CD4-positive, alpha-beta T cell treated with Interleukin-17A for 1 hour (primary cell): Measurements from ENCODE around the gene EIF3J.
A peak's percentile ranks its signal among the peaks of the same experiment; 100 is the strongest.
"Not testable (repeated sequence)": the region's sequence is repeated elsewhere in the genome, so short reads cannot be mapped to it uniquely, and the experiment has no call there.

Source experiments
- DNase-seq: peaks from one replicate; pipeline ENCODE4 v3.0.0-alpha.2; 2020

The EIF3J gene, protein sequence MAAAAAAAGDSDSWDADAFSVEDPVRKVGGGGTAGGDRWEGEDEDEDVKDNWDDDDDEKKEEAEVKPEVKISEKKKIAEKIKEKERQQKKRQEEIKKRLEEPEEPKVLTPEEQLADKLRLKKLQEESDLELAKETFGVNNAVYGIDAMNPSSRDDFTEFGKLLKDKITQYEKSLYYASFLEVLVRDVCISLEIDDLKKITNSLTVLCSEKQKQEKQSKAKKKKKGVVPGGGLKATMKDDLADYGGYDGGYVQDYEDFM

DNA sequence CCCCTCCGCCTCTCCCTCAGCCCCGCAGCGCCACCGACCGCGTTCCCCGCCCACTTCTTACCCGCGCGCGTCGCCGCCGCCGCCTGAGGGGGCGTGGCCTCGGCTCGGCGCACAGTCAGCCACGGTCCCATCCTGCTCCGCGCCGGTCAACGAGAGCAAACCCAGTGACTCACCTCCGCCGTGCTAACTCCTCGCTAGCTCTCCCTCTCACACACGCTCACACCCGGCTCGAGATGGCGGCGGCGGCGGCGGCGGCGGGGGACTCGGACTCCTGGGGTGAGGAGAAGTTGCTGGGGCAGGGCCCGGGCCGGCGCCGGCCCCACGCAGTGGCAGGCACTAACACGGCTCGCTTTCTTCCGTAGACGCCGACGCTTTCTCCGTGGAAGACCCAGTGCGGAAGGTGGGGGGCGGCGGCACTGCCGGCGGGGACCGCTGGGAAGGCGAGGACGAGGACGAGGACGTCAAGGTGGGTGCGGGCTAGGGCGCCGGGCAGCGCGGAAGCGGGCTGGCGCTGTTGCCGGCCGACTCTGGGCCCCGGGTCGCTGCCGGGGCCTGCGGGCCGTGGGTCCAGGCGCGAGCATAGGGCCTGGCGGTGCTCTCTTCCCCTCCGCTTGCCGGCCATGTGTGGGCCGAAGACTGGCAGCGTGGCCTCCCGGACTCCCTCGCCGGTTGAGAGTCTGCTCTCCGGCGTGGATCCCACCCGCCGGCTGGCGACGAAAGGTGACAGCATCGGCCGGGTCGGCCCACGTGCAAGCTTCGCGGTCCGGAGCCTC lies at the start of gene EIF3J:
Gene EIF3J, plus strand, starts transcription at position 186 of the 773 bp plus-strand sequence. Its CDS starts 48 bp downstream, at position 234.
- peak; percentile 96 for DNase-seq

DNA sequence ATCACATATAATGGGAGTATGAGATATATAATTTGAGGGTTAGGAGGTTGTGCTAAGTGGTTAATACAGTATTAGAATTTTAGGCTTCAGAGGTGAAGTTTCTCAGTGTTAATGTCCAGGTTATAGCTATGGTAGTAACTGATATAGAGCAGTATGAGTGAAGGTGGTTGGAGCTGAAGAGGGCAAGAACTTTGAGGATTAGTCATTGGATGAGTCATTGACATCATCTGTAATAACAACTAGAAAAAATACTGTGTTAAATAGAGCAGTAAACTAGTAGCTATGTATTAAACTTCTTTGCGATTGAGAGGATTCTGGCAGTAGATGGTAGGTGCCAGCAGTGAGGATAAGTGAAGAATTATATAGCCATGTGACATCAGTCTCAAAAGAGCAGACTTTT lies 47.5 kb upstream of the EIF3J start:
- no peak for DNase-seq

DNA sequence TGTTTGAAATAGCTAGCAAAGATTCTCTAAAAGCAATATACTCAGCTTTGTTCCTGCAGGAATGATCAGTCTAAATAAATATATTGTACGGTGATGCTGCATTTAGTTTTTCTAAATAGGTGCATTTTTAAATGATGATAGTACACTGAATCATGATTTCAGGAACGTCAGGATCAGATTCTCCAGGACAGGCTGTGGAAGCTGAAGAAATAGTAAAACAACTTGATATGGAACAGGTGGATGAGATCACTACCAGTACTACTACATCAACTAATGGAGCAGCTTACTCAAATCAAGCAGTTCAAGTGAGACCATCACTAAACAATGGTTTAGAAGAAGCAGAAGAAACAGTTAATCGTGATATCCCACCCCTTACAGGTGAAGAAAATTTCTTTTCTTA lies 46.3 kb upstream of the EIF3J start:
- DNase-seq: no peak

DNA sequence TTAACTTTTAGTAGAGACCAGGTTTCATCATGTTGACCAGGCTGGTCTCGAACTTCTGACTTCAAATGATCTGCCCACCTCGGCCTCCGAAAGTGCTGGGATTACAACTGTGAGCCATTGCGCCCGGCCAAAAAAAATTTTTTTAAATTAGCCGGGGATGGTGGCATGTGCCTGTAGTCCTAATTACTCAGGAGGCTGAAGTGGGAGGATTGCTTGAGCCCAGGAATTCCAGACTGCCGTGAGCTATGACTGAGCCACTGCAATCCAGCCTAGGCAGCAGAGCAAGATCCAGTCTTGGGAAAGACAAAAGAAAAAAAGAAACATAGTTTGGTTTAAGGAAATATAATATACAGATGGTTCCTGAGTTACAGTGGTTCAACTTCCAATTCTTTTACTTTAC lies 44.9 kb upstream of the EIF3J start:
- DNase-seq: no peak

DNA sequence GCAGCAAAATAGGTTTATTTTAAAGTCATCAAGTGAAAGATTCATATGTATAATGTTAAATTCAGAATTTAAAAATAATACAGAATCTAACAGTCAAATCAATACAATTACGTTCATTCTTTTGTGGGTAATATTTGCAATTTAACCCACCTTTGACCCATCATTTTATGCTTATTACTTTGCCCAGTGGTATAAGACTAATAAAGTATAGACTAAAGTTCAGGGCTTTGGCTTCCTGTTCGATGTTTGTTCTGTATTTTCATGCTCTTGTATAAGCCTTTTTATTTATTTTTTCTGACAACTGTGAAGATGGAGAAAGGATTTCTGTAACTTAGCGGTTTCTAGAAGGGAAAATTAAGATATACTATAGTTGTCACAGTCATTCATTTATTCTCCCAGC lies 44.3 kb upstream of the EIF3J start:
- no peak for DNase-seq

DNA sequence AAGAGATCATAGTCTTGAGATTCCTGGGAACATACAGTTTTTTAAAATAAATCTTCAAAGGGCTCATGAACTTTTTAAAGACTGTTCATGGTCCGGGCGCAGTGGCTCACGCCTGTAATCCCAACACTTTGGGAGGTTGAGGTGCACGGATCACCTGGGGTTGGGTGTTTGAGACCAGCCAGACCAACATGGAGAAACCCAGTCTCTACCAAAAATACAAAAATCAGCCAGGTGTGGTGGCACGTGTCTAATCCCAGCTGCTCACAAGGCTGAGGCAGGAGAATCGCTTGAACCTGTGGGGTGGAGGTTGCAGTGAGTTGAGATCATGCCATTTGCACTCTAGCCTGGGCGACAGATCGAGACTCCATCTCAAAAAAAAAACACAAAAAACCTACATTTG lies 41.4 kb upstream of the EIF3J start:
- DNase-seq: no peak

DNA sequence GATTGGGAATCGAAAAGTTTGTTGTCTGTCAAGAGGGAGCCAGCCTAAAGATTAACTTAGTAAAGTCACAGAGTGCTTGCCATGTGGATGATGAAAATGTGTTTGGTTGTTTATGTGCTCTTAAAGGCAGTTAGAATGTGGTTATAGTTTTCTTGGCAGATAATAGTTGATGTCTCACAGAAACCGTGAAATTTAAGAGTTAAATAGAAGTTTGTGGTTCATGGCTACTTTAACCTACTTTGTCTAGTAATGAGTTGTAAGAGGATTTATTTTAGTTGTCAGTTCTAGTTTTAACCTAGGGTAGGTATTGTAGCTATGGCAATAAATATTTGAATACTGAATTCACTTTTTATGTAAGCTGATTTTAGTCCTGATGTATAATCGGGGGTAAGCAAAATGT lies 36.4 kb upstream of the EIF3J start:
- DNase-seq: no peak

DNA sequence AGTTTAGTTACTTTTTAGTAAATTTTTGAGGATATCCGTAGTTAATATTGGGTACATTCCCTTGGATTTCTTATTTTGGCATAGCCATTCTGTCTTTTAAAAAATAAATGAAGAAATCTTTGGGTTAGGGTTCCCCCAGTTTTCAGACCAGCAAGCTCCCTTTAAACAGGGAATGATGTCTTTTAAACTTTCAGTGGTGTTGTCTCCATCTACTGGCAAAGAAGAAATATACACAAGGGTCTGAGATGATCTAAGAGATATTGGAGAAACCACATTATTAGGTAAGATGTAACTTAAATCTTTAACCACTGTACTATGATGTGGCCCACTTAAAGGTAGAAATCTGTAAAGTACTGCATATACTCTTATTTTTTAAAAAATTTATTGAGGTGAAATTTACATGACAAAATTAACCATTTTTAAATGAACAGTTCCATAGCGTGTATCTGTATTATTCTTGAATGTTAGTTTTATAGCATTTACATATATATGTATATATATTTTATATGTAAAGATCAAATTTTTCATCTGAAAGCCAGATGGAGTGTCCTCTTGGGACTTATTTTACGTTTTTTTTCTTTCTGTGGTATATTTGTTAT lies 35.1 kb upstream of the EIF3J start:
- peak; percentile 55 for DNase-seq

DNA sequence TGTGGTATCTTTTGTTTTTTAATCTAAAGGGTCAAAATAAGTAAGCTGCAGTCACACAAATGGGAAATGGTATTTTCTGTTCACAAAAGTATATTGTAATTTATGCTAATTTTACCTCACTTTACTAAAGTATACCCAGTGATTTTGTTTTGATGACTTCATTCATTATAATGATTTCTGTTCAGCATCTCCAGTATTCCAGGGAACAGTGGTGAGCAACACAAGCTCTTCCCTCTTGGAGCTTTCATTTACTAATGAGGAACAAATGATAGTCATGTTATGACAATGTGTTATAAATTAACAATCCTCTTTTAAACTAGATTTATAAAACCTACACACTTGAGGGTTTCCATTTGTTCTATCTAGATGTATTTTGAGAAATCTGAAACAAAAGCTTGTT lies 20.5 kb upstream of the EIF3J start:
- no peak for DNase-seq

DNA sequence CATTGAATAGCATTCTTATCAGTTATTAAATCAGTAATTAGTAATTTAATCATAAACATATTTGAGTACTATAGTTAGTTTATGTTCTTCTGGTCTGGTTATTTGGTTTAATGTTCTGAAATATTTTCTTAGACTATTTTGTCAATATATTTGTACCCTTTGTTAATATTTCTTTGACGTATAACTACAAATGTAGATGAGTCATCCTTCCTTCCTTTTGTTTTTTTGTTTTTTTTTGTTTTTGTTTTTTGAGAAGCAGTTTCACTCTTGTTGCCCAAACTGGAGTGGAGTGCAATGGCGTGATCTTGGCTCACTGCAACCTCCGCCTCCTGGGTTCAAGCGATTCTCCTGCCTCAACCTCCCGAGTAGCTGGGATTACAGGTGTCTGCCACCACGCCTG lies 17.4 kb upstream of the EIF3J start:
- no peak for DNase-seq

DNA sequence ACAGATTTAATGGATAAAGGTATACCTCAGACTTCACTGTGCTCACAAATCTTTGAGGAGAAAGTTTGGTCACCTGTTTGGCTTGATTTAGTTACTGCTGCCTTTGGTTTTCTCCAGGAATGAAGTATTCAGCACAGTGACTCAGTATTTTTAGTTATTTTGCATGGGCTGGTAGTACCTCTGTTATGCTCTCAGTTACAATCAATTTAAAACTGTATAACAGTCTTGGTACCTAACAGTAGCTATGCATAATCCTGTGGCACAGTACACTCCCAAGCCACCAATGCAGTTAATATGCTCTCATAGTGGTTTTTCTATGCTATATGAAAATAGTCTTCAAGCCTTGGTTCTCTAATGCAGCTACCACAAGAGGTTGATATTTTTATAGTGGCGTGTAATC lies 11.9 kb upstream of the EIF3J start:
- DNase-seq: no peak

DNA sequence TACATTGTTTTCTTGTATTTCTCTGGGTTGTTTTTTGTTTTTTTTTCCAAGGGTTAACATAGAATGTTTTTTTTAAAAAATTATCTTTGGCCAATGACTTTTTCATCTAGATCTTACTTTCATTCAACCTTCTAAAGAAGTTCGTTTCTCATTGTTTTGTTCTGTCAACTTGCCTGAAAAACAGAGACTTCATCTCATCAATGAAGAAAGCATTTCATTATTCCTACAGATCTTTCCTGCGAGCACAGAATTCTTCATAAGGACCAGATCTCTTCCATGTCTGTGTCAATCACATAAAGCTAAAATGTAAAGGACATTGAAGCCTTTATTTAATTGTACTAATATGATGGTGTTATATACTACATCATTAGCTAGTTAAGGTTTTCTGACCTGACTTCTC lies 9.7 kb upstream of the EIF3J start:
- DNase-seq: no peak

DNA sequence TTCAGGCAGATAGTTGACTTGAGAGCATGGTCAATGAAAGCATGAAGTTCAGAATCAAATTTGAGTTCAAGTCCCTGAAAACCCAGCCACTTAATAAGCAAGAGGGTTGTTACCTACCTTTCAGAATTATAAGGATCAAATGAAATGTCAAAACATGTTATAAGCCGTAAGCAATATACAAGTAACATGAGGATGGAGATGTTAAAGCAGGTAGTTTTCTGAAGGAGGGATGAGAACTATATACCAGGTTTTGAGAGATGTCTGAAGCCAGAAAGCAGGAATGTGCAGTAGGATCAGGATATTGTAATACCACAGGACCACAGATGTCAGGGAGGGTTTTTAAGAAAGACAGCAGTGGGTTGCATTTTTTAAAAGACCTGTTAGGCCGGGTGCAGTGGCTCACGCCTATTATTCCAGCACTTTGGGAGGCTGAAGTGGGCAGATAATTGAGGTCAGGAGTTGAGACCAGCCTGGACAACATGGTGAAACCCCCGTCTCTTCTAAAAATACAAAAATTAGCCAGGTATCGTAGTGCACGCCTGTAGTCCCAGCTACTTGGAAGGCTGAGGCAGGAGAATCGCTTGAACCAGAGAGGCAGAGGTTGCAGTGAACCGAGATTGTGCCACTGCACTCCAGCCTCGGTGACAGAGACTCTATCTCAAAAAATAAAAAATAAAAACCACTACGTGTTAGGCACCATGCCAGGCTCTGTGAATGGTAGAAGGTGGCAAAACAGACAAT lies 6.9 kb upstream of the EIF3J start:
- DNase-seq: no peak

DNA sequence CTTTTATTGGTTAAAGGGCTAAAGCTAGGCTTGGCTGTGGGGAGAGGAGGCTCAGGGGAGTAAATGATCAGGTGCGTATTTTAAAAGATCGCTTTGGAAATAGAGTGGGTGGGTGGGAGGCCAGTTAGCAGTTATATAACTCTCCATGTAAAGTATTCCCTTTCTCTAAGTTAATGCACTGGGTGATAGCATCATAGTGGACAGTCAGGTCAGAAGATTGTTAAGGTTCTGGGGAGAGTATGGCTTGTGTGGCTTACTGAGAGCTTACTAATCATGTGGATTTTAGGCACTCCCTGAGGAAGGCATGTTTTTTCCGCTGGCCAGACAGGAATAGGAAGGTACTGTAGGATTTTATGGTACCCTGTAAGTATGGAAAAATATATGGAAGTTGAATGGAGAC lies 6.3 kb upstream of the EIF3J start:
- no peak for DNase-seq

DNA sequence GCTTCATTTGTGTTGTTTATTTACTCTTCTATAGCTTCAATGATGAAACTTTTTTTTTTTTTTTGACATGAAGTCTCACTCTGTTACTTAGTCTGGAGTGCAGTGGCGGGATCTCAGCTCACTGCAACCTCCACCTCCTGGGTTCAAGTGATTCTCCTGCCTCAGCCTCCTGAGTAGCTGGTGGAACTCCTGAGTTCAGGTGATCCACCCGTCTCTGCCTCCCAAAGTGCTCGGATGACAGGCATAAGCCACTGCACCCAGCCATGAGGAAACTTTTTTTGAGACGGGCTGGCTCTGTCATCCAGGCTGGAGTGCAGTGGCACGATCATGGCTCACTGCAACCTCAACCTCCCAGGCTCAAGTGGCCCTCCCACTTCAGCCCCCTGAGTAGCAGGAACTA lies 4.7 kb upstream of the EIF3J start:
- not testable (repeated sequence) for DNase-seq

DNA sequence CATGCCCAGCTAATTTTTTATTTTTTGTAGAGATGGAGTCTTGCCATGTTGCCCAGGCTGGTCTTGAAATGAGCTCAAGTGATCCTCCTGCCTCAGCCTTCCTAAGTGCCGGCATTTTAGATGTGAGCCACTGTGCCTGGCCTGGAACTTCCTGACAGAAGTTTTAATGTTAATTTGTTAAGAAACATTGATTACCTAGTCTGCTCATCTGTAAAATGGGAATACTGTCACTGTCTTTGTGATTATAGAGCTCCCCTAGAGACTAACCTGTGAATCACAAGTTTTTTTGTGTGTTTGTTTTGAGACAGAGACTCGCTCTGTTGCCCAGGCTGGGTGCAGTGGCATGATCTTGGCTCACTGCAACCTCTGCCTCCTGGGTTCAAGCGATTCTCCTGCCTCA lies 4.3 kb upstream of the EIF3J start:
- no peak for DNase-seq

DNA sequence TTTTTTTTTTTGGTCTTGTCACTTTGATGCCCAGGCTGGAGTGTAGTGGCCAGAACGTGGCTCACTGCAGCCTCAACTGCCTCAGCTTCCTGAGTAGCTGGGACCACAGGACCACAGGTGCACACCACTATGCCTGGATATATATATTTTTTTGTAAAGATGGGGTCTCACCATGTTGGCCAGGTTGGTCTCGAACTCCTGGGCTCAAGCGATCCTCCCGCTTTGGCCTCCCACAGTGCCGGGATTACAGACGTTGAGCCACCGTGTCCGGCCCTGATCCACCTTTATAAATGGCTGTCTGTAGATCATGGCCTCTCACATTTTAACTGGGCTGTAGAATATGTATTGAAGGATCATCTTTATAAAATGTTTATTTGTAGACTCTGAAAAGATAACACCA lies 1.9 kb upstream of the EIF3J start:
- DNase-seq: no peak

DNA sequence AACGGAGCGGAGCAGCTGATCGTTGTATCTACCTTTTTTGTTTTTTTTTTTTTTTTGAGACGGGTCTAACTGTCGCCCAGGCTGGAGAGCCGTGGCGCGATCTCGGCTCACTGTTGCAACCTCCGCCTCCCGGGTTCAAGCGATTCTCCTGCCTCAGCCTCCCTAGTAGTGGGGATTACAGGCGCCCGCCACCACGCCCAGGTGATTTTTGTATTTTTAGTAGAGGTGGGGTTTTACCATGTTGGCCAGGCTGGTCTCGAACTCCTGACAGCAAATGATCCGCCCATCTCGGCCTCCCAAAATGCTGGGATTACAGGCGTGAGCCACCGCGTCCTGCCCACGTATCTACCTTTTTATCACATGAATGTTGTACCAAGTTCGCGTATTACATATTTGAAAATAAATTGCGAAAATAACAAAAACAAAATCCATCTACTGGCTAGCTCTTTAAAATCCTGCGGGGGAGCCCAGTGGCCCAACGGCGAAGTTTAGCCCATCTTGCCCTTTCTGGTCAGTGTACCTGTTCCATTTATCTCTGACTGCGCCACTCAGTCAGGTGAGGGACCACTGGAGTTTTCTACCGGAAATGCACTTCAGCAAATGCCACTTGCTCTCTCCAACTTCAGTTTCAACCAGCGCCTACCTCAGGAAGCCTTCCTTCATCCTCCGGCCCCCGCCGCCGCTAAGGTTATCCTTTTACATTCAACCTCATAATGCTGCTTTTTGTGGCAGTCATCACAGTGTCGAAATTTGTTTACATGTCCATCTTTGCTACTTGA lies 1.2 kb upstream of the EIF3J start:
- DNase-seq: peak; percentile 36

DNA sequence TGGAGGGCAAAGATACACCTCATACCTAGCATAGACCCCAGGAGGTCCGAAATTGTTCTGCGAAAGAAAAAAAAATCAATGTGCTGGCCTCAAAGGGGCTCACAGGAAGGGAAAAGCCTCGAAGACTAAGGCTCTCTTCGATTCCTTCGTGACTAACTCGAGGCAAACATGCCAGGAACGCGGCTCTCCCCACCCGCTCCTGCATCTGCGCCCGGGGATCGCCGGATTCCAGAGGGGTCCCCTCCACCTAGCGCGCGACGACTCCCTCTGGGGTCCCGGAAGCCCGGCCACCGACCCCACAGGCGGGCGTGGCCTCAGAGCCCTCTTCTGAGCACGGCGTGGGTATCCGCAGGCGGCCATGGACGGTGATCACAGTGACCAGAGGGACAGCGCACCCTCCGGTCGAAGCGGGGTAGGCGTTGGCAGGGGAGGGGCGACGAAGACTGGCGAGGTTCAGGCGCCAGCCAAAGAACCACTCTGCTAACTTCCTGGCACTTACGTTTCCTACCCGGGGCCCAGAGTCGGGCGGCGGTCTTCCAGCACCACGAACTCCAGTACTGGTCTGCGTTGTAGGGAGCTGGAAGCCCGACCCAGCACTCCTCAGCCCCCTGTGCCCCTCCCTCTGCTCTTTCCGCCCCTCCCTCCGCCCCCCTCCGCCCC lies 515 bp upstream of the EIF3J start:
- DNase-seq: no peak

DNA sequence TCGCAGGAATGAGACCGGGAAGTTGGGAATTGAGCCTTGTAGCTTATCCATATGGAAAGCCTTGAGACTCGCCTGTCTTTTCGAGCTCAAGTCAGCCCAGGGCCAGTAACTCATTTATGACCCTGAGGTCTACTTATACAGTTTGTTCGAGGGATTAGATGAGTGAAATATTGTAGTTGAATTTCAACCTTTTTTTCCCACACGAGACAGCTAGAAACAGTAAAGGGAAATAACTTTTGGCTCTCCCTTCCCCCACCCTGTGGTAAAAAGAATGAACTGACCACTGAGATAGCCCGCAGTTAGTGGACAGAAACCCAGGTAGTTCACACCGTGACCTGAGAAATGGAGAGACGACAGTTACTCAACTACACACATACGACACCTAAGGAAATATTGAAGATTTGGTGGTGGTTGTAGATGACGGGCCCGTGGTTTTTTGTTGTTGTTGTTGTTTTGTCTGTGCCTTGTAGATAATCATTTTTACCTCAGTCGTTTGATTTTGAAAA lies 841 bp downstream of the EIF3J start:
- peak; percentile 54 for DNase-seq

DNA sequence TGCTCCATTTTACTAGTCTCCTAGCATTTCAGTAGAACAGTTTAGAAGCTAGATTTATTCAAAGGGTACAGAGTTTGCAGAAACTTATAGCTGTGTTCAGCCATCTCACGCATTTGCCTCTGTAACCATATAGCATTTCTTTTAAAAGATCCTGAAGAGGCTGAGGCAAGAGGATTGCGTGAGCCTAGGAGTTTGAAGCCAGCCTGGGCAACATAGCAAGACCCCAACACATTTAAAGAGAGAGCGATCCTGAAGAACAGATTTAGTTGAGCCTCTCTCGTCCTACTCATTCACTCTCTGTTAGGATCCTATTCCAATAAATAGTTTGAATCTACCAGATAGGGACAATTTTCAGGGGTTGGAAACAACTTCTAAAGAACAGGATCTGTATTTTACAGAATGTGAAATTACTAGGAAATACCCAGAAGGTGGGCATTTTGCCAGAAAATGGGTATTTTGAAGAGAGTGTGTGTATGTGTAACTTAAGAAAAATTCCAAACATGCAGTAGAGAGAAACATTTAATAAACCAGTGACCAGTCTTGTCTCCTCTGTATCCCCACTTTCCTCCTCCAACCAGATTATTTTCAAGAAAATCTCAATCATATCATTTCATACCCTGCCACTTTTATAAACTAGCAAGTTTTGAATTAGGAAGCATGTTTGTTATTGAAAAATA lies 4.5 kb downstream of the EIF3J start:
- DNase-seq: no peak
